ENCODE data around the gene OSBPL1A. TPM values are rescaled to one million over a fixed set of nuclear protein-coding genes. Genes with fewer than 3 reads are reported as not detected.

Gene OSBPL1A
- total and polyA plus RNA-seq, 2 donors from 2014 or later: 27.0 to 40.3 TPM

GRCh38 chr18:24414349-24415003 lies 16.9 kb upstream of the OSBPL1A start:
- intact Hi-C loops (cut with DNase I): no loop called here
- Histone ChIP-seq H3K9me3 (ENCODE audit: control insufficient read depth in 2 of 3, insufficient read depth in 1 of 3, low read length in 3 of 3) (no peaks in the 10 kb centered on the region), H3K27ac (ENCODE audit: low read depth in 2 of 2, low read length in 2 of 2) (no peak overlapping the region), H3K36me3 (ENCODE audit: control insufficient read depth in 2 of 3, insufficient read depth in 3 of 3, low read length in 3 of 3) (no peaks in the 10 kb centered on the region), H3K27me3 (ENCODE audit: control insufficient read depth, insufficient read depth, low read length) (no peaks in the 10 kb centered on the region), H3K4me1 (ENCODE audit: control insufficient read depth in 2 of 3, insufficient read depth in 2 of 3, low read depth in 1 of 3, low read length in 3 of 3) (no peaks in the 10 kb centered on the region), H3K9ac (ENCODE audit: low read length in 3 of 3) (no peak overlapping the region), H3K4me3 (ENCODE audit: low read length in 3 of 3) (no peak overlapping the region)
- FAIRE-seq (no peak), DNase-seq (no peak)
- no peak for TF ChIP-seq CTCF (IDR thresholded peaks at IDR 0.05; ENCODE audit: borderline replicate concordance, extremely low read depth, insufficient read depth)

- H3K27me3 ChIP-seq (ENCODE audit: control insufficient read depth, insufficient read depth, low read length): no peaks in the 10 kb centered on the region
These were observed 15.5 kb upstream of the OSBPL1A start for GRCh38 chr18:24413148-24413547.

GRCh38 chr18:24408496-24408895 lies 10.9 kb upstream of the OSBPL1A start:
- no peak for DNase-seq
- no peak for FAIRE-seq
- Histone ChIP-seq H3K4me3 (ENCODE audit: low read length in 3 of 3) (no peak overlapping the region), H3K9me3 (ENCODE audit: control insufficient read depth in 2 of 3, insufficient read depth in 1 of 3, low read length in 3 of 3) (no peaks in the 10 kb centered on the region), H3K27me3 (ENCODE audit: control insufficient read depth, insufficient read depth, low read length) (no peaks in the 10 kb centered on the region), H3K9ac (ENCODE audit: low read length in 3 of 3) (no peak overlapping the region), H3K27ac (ENCODE audit: low read depth in 2 of 2, low read length in 2 of 2) (no peak overlapping the region), H3K4me1 (ENCODE audit: control insufficient read depth in 2 of 3, insufficient read depth in 2 of 3, low read depth in 1 of 3, low read length in 3 of 3) (no peaks in the 10 kb centered on the region), H3K36me3 (ENCODE audit: control insufficient read depth in 2 of 3, insufficient read depth in 3 of 3, low read length in 3 of 3) (no peaks in the 10 kb centered on the region)
- no peak for TF ChIP-seq CTCF (IDR thresholded peaks at IDR 0.05; ENCODE audit: borderline replicate concordance, extremely low read depth, insufficient read depth)
- intact Hi-C loops (cut with DNase I): no loop called here

More at GRCh38 chr18:24413148-24413547, 15.5 kb upstream of the OSBPL1A start:
- Histone ChIP-seq H3K9me3 (ENCODE audit: control insufficient read depth in 2 of 3, insufficient read depth in 1 of 3, low read length in 3 of 3) (no peaks in the 10 kb centered on the region), H3K36me3 (ENCODE audit: control insufficient read depth in 2 of 3, insufficient read depth in 3 of 3, low read length in 3 of 3) (no peaks in the 10 kb centered on the region), H3K9ac (ENCODE audit: low read length in 3 of 3) (no peak overlapping the region), H3K27ac (ENCODE audit: low read depth in 2 of 2, low read length in 2 of 2) (no peak overlapping the region), H3K4me1 (ENCODE audit: control insufficient read depth in 2 of 3, insufficient read depth in 2 of 3, low read depth in 1 of 3, low read length in 3 of 3) (no peaks in the 10 kb centered on the region), H3K4me3 (ENCODE audit: low read length in 3 of 3) (no peak overlapping the region)
- intact Hi-C loops (cut with DNase I): no loop called here
- TF ChIP-seq CTCF (IDR thresholded peaks at IDR 0.05; ENCODE audit: borderline replicate concordance, extremely low read depth, insufficient read depth): no peak
- DNase-seq (no peak), FAIRE-seq (no peak)

GRCh38 chr18:24404591-24404990 lies 7.0 kb upstream of the OSBPL1A start:
- intact Hi-C loops (cut with DNase I): no loop called here
- no peaks in the 10 kb centered on the region for H3K9me3 ChIP-seq (ENCODE audit: control insufficient read depth in 2 of 3, insufficient read depth in 1 of 3, low read length in 3 of 3)
- TF ChIP-seq CTCF (IDR thresholded peaks at IDR 0.05; ENCODE audit: borderline replicate concordance, extremely low read depth, insufficient read depth): no peak
- H3K4me3 ChIP-seq (ENCODE audit: low read length in 3 of 3): no peak overlapping the region
- no peak overlapping the region for H3K27ac ChIP-seq (ENCODE audit: low read depth in 2 of 2, low read length in 2 of 2)
- no peaks in the 10 kb centered on the region for H3K4me1 ChIP-seq (ENCODE audit: control insufficient read depth in 2 of 3, insufficient read depth in 2 of 3, low read depth in 1 of 3, low read length in 3 of 3)
- FAIRE-seq: no peak
- H3K27me3 ChIP-seq (ENCODE audit: control insufficient read depth, insufficient read depth, low read length): no peaks in the 10 kb centered on the region
- H3K9ac ChIP-seq (ENCODE audit: low read length in 3 of 3): no peak overlapping the region
- no peaks in the 10 kb centered on the region for H3K36me3 ChIP-seq (ENCODE audit: control insufficient read depth in 2 of 3, insufficient read depth in 3 of 3, low read length in 3 of 3)
- no peak for DNase-seq

Data from kidney (tissue), 14 donors.